ENCODE measurements around the gene FAS.
"Not testable (repeated sequence)": the region's sequence is repeated elsewhere in the genome, so short reads cannot be mapped to it uniquely, and the experiment has no call there.

FAS gene

GRCh38 chr10:88995156-88995876 lies 4.7 kb downstream of the FAS start:
- DNase-seq: no peak

- DNase-seq: no peak
Observed at GRCh38 chr10:88996927-88997326, 6.3 kb downstream of the FAS start.

GRCh38 chr10:88999625-89000024 lies 9.0 kb downstream of the FAS start:
- DNase-seq: no peak

GRCh38 chr10:89001024-89001728 lies 10.6 kb downstream of the FAS start:
- DNase-seq: no peak

- no peak for DNase-seq
Observed at GRCh38 chr10:89001729-89002072, 11.1 kb downstream of the FAS start.

- DNase-seq: no peak
Observed at GRCh38 chr10:89002226-89002978, 11.8 kb downstream of the FAS start.

- DNase-seq: no peak
Observed at GRCh38 chr10:89003344-89003743, 12.7 kb downstream of the FAS start.

GRCh38 chr10:89007129-89007893 lies 16.7 kb downstream of the FAS start:
- no peak for DNase-seq

GRCh38 chr10:89018700-89019346 lies 28.2 kb downstream of the FAS start:
- DNase-seq: not testable (repeated sequence)

GRCh38 chr10:89019569-89020327 lies 29.1 kb downstream of the FAS start:
- DNase-seq: no peak

- not testable (repeated sequence) for DNase-seq
Observed at GRCh38 chr10:89021526-89021925, 30.9 kb downstream of the FAS start.

- DNase-seq: no peak
Observed at GRCh38 chr10:89022734-89023133, 32.1 kb downstream of the FAS start.

GRCh38 chr10:89025453-89025852 lies 34.9 kb downstream of the FAS start:
- DNase-seq: no peak

- DNase-seq: no peak
Observed at GRCh38 chr10:89029181-89029580, 38.6 kb downstream of the FAS start.

- DNase-seq: peak; percentile 3
Observed at GRCh38 chr10:89029785-89030437, 39.3 kb downstream of the FAS start.

GRCh38 chr10:89030791-89031190 lies 40.2 kb downstream of the FAS start:
- DNase-seq: no peak

- no peak for DNase-seq
Observed at GRCh38 chr10:89032141-89032891, 41.7 kb downstream of the FAS start.

GRCh38 chr10:89035461-89035860 lies 44.9 kb downstream of the FAS start:
- no peak for DNase-seq

GRCh38 chr10:89037096-89037495 lies 46.5 kb downstream of the FAS start:
- DNase-seq: no peak

GRCh38 chr10:89042562-89042961 lies 52.0 kb downstream of the FAS start:
- DNase-seq: no peak

GRCh38 chr10:89043052-89043451 lies 52.5 kb downstream of the FAS start:
- DNase-seq: no peak

Measured in NCI-H1436 treated with DMSO at 0.1 percent for 48 hours (cell line).